Activated CD8-positive, alpha-beta memory T cell treated with anti-CD3 and anti-CD28 coated beads for 48 hours (primary cell): Measurements from ENCODE around the gene DNAH17.

Experiments
- DNase-seq, 3 experiments: peaks; one replicate each; pipeline ENCODE4 v3.0.0-alpha.2; 2020; ENCODE audit warnings: low read depth in 2 of 3, low spot score in 2 of 3

Gene DNAH17

GRCh38 chr17:78434455-78435329 is 142.5 kb downstream of the DNAH17 start:
- no peak for DNase-seq

- no peak for DNase-seq
Measured at GRCh38 chr17:78433780-78434335, 143.3 kb downstream of the DNAH17 start.

- DNase-seq: no peak
Measured at GRCh38 chr17:78433013-78433727, 144.0 kb downstream of the DNAH17 start.

- DNase-seq: no peak
Measured at GRCh38 chr17:78432226-78433012, 144.8 kb downstream of the DNAH17 start.

GRCh38 chr17:78431692-78431958 is 145.6 kb downstream of the DNAH17 start:
- DNase-seq: no peak

GRCh38 chr17:78430892-78431691 is 146.1 kb downstream of the DNAH17 start:
- DNase-seq: no peak

- no peak for DNase-seq
Measured at GRCh38 chr17:78429618-78429995, 147.6 kb downstream of the DNAH17 start.

- no peak for DNase-seq
Measured at GRCh38 chr17:78428836-78429617, 148.2 kb downstream of the DNAH17 start.

GRCh38 chr17:78428025-78428575 is 149.1 kb downstream of the DNAH17 start:
- DNase-seq: no peak

- DNase-seq: no peak
Measured at GRCh38 chr17:78427140-78427539, 150.1 kb downstream of the DNAH17 start.

GRCh38 chr17:78426293-78426879 is 150.8 kb downstream of the DNAH17 start:
- no peak for DNase-seq

GRCh38 chr17:78425429-78425828 is 151.8 kb downstream of the DNAH17 start:
- no peak for DNase-seq

- no peak for DNase-seq
Measured at GRCh38 chr17:78423961-78424675, 153.1 kb downstream of the DNAH17 start.

- DNase-seq: no peak
Measured at GRCh38 chr17:78422872-78423588, 154.2 kb downstream of the DNAH17 start.

- no peak for DNase-seq
Measured at GRCh38 chr17:78422267-78422605, 155.0 kb downstream of the DNAH17 start.

- DNase-seq: peak in 2 of 3 experiments; percentile 38 to 55
Measured at GRCh38 chr17:78421534-78422266, 155.5 kb downstream of the DNAH17 start.

GRCh38 chr17:78421084-78421533 is 156.1 kb downstream of the DNAH17 start:
- DNase-seq: no peak
